ENCODE data around the gene ACER3. TPM values are rescaled to one million over a fixed set of nuclear protein-coding genes. Genes with fewer than 3 reads are reported as not detected.
"Not testable (repeated sequence)": the region's sequence is repeated elsewhere in the genome, so short reads cannot be mapped to it uniquely, and the experiment has no call there.

The ACER3 gene
- total RNA-seq, 1 experiment from 2014 or later: 13.7 TPM

- no peak overlapping the region for H3K4me3 Mint-ChIP-seq
- ATAC-seq: no peak
- H3K36me3 Mint-ChIP-seq: peaks cover 11% of the 10 kb centered on the region
These were observed 34.9 kb upstream of the ACER3 start for GRCh38 chr11:76825726-76826396.

GRCh38 chr11:76826508-76826907 is 34.2 kb upstream of the ACER3 start:
- Mint-ChIP-seq H3K36me3 (peaks cover 11% of the 10 kb centered on the region), H3K4me1 (peaks cover 11% of the 10 kb centered on the region), H3K9me3 (peaks cover 19% of the 10 kb centered on the region)
- DNase-seq (ENCODE audit: low spot score); H3K27ac Mint-ChIP-seq; ATAC-seq; CTCF ChIA-PET; H3K4me3 Mint-ChIP-seq; POLR2A ChIA-PET; H3K27me3 Mint-ChIP-seq (ENCODE audit: low read depth): not testable (repeated sequence)

More at GRCh38 chr11:76825726-76826396, 34.9 kb upstream of the ACER3 start:
- POLR2A ChIA-PET: no interaction called here
- Mint-ChIP-seq H3K27ac (no peak overlapping the region), H3K9me3 (peaks cover 19% of the 10 kb centered on the region), H3K4me1 (peaks cover 11% of the 10 kb centered on the region), H3K27me3 (ENCODE audit: low read depth) (no peaks in the 10 kb centered on the region)
- TF ChIP-seq STAT6 (CRISPR knock-in tag; conservative IDR thresholded peaks at IDR 0.05; ENCODE audit: low read depth) (no peak), MXD4 (CRISPR knock-in tag; IDR thresholded peaks at IDR 0.05; ENCODE audit: borderline replicate concordance) (no peak)
- no peak for DNase-seq (ENCODE audit: low spot score)
- CTCF ChIA-PET: interaction anchor here (1.7 kb wide), 1 partner anchor 18 kb away, joined by 4 read pairs; no protein-coding TSS in a partner anchor

GRCh38 chr11:76827005-76827404 is 33.7 kb upstream of the ACER3 start:
- H3K36me3 Mint-ChIP-seq; H3K27me3 Mint-ChIP-seq (ENCODE audit: low read depth); H3K4me3 Mint-ChIP-seq; CTCF ChIA-PET; DNase-seq (ENCODE audit: low spot score); POLR2A ChIA-PET; ATAC-seq; H3K27ac Mint-ChIP-seq: not testable (repeated sequence)
- H3K9me3 Mint-ChIP-seq: peaks cover 15% of the 10 kb centered on the region
- peaks cover 11% of the 10 kb centered on the region for H3K4me1 Mint-ChIP-seq

GRCh38 chr11:76830639-76831327 is 29.9 kb upstream of the ACER3 start:
- no peak for TF ChIP-seq ZBTB21 (CRISPR knock-in tag; IDR thresholded peaks at IDR 0.05; ENCODE audit: borderline replicate concordance)
- TF ChIP-seq ZNF121 (CRISPR knock-in tag; IDR thresholded peaks at IDR 0.05): no peak
- TF ChIP-seq JUN (CRISPR knock-in tag; IDR thresholded peaks at IDR 0.05): no peak
- TF ChIP-seq ETV6 (CRISPR knock-in tag; IDR thresholded peaks at IDR 0.05): no peak
- TF ChIP-seq ZNF232 (CRISPR knock-in tag; IDR thresholded peaks at IDR 0.05): no peak
- no peak for TF ChIP-seq ZNF425 (CRISPR knock-in tag; conservative IDR thresholded peaks at IDR 0.05)
- TF ChIP-seq PREB (CRISPR knock-in tag; IDR thresholded peaks at IDR 0.05; ENCODE audit: borderline replicate concordance): no peak
- TF ChIP-seq CREM (CRISPR knock-in tag; IDR thresholded peaks at IDR 0.05): no peak
- no peak for TF ChIP-seq AR (CRISPR knock-in tag; IDR thresholded peaks at IDR 0.05)
- no peak for TF ChIP-seq NFYB (CRISPR knock-in tag; conservative IDR thresholded peaks at IDR 0.05; ENCODE audit: low read depth)
- no peak for TF ChIP-seq EMX1 (CRISPR knock-in tag; IDR thresholded peaks at IDR 0.05)
- TF ChIP-seq USF1 (CRISPR knock-in tag; IDR thresholded peaks at IDR 0.05): no peak
- TF ChIP-seq KAT7 (CRISPR knock-in tag; IDR thresholded peaks at IDR 0.05; ENCODE audit: borderline replicate concordance): no peak
- no peak for TF ChIP-seq MAX (CRISPR knock-in tag; IDR thresholded peaks at IDR 0.05)
- DNase-seq (ENCODE audit: low spot score) (no peak), ATAC-seq (no peak)
- POLR2A ChIA-PET: no interaction called here
- H3K4me1 Mint-ChIP-seq: no peaks in the 10 kb centered on the region
- no peaks in the 10 kb centered on the region for H3K27me3 Mint-ChIP-seq (ENCODE audit: low read depth)
- no peak overlapping the region for H3K27ac Mint-ChIP-seq
- H3K36me3 Mint-ChIP-seq: no peaks in the 10 kb centered on the region
- H3K9me3 Mint-ChIP-seq: peaks cover 8% of the 10 kb centered on the region
- CTCF ChIA-PET: interaction anchor here (0.9 to 1.2 kb wide), 2 partner anchors 97 to 109 kb away, joined by 3 read pairs; no protein-coding TSS in a partner anchor
- no peak overlapping the region for H3K4me3 Mint-ChIP-seq

Data from WTC11 (cell line).